GM04504 (cell line): Measurements from ENCODE around the gene ADGRF3.
A peak's percentile ranks its signal among the peaks of the same experiment; 100 is the strongest.
"Not testable (repeated sequence)": the region's sequence is repeated elsewhere in the genome, so short reads cannot be mapped to it uniquely, and the experiment has no call there.

ENCODE experiments used
- DNase-seq: peaks from one replicate; pipeline ENCODE4 v3.0.0-alpha.2; 2012; ENCODE audit warnings: low read depth

Gene ADGRF3

DNA sequence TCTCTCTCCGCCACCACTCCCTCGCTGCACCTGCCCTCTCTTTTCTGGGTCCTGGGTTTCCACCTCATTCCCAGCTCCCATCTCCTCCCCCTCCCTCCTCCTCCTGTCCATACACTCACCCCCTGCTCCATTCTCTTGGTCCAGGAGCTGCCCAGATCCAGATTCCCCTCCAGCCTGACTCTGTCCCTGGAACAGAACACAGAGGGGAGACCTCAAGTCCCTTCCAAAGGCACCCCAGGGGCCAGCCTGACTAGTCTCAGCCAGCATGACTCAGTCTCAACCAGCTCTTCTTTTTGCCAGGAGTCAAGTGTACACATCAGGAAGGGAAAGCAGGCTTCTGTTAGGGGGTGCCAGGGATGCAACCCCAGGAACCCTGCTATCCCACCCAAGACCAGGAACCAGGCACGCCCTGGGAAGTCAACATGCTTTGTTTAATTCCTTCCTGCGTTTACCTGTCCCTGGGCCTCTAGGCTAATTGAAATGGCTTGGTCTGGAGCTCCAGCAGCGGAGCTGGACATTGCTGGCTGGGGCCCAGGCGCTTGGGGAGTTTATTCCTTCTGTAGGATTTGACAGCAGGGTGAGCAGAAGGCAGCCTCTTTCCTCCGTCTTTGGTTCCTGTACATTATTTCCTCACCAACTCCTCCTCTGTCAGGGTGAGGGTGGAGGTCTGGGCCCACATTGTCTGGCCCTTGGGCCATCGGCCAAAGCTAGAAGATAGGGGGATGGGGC lies 29.0 kb downstream of the ADGRF3 start:
- no peak for DNase-seq

DNA sequence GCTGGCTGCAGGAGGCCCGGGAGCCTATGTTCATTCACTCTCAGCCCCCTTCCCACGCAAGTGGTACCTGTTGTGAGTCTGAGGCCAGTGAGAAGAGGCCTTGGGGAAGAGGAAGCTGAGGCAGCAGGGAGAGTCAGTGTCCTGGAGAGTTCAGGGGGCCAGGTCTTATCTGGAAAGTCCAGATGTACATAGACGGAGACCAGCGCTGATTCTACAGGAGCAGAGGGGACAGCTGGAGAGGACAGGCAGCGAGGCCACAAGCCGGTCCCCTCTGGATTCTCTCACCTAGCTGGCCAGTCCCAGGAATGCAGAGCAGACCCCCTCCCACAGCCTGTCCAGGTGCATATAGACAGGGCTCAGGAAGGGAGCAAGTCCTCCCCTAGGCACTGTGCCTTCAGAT lies 29.7 kb downstream of the ADGRF3 start:
- DNase-seq = no peak

DNA sequence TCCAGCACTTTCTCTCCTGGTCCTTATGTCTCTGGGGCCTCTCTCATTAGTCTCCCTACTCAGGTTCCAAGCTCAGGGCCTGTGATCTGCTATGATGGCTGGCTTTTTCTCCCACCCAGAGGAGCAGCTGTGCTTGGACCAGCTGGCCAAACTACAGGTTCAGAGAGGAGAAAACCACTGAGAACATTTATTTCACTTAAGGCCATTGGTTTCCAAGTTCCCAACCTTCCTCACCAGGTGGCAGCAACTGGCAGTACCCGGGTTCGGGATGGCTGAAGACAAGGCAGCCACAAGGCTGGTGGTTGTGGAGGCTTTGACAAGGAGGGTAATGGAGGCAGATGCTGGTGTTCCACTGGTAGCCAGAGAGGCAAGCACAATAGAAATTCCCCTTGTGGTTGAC lies 30.5 kb downstream of the ADGRF3 start:
- DNase-seq = no peak

DNA sequence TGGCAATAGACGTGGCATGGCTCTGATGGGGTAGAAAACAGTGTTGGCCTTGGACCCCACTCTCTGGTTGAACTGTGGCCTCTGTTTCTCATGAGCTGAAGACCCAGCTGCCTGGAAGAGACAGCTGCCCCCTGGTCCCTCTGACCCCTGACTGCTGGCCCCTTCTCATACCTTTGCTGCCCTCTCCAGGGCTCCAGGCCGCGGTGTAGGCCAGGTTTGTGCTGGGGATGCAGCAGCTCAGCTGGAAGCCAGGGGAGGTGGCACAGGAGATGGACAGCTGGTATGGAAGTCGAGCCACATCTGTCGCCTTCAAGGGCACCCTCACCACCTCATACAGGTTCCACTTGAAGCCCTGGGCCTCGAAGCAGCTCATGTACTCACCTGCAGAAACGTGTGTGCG lies 32.3 kb downstream of the ADGRF3 start:
- DNase-seq = no peak

DNA sequence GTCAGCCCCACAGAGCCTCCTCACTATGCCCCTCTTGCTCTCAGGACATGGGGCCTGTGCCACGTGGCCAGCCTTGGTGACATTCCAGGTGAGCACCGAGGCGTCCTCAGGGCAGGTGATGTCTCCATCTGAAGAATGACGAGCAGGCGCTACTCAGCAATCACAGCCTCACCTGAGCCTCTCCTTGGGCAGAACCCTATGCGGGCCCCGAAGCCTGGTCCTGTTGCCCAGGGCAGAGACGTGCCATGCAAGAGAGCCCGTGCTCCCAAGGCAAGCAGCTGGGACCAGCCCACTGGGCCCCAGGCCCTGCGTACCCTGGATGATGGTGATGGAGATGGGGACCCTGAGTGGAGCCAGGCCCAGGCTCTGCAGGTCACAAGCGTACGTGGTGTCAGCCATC lies 33.1 kb downstream of the ADGRF3 start:
- DNase-seq = no peak

DNA sequence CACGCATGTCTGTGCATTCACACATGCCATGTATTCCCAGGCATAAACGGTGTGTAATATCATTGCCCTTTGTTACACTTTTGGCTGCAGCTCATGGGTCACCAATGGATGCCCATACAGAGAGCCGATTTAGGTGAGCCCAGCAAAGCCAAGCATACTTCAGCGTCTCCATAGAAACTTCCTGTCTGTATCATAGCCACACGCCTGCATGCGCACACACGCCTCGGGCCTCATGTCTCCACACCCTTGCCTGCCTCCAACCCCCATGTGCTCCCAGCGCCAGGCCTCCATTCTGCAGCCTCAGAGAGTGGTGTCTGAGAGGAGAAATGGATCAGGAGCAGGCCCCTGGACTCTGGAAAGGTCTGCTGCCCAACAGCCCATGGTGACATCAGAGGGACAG lies 34.1 kb downstream of the ADGRF3 start:
- DNase-seq = no peak

DNA sequence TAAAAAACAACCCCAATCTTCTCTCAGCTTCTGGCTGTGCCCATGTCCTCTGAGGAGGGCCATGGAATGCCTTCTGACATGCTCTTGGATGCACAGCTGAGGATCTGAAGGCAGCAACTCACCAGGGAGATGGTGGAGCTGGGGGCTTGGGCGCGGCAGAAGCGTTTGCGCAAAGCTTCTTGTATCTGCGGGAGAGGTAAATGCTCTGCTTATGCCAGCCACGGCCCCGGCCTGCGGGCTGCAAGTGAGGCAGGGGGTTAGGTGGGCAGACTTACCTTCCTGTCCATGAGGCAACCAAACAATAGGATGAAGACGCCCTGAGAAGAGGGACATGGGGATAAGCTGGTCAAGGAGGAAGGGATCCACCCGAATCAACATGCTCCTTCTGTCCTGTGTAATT lies 36.7 kb downstream of the ADGRF3 start:
- DNase-seq = no peak

DNA sequence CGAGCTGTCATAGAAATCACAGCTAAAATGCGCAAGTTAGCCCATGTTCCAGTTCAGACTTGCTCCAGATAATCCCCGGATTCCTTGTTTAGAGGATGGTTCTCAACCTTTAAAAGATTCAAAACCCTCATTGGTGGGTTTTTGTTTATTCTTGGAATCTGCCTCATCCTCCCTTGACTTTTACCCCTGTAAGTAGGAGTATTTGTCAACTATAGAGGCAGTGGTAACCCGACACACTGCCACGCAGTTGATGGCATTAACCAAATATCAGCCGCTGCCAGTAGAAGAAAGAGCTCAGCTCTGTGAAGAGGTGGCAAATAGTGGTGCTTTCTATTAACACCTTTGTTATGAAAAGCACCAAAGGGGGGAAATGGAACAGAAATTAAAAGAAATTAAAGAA lies 41.0 kb downstream of the ADGRF3 start:
- no peak for DNase-seq

DNA sequence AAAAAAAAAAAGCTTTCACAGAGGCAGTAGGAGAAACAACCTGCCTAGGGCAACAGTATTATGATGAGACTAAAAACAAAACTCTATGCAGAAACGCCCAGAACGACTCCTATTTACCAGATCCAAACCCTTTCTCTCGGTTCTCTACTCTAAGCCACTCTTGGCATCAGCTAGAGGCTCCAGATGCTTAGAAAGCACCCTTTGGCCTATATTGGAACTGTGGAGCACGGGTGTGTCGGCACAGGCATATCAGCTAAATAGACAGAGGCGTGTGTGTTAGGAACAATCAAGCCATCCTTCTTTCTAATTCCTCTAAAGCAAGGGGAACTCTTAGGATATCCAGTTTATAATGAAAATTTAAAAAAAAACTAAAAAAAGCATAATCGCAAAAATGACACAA lies 41.5 kb downstream of the ADGRF3 start:
- DNase-seq = not testable (repeated sequence)

DNA sequence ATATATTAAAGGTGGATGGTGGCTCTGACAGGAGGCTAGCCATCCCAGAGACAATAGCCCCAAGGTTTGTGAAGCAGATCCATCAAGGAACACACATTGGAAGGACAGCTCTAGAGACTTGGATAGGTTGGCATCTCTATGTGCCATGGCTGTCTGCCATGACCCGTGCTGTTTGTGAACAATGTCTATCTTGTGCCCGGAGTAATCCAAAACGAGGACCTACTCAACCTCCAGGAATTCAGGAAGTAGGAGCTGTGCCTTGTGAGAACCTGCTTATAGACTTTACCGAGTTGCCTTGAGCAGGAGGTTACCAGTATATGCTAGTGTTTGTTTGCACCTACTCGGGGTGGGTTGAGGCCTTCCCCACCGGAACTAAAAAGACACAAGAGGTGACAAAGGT lies 43.7 kb downstream of the ADGRF3 start:
- no peak for DNase-seq

DNA sequence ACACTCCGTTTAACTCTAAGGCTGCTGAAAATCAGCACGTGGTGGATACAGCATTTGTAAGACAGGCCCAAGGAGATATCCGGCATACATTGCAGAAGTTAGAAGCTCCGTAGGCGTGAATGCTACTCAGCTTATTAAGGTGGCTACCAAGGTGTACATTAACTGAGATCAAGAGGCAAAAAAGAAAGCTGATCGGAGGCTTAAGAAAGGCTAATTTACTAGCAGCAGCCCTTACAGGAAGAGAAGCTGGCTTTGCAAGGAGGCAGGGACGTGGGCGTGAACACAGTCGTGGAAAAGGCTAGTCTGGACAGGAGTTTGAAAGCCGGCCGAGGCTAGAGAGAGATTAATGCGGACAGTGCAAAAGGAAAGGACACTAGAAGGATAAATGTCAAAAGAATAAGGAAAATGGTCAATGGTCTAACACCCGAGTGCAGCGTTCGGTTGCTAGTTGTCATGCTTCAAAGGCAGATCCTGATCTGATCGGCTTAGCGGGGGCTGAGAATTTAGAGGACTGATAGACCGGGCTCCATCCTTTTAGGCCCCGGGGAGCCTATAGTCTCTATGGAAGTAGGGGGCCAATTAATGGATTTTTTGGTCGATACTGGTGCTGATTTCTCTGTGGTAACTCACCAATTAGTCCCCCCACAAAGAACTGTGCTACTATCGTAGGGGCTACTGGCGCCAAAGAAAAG lies 46.2 kb downstream of the ADGRF3 start:
- DNase-seq = no peak

DNA sequence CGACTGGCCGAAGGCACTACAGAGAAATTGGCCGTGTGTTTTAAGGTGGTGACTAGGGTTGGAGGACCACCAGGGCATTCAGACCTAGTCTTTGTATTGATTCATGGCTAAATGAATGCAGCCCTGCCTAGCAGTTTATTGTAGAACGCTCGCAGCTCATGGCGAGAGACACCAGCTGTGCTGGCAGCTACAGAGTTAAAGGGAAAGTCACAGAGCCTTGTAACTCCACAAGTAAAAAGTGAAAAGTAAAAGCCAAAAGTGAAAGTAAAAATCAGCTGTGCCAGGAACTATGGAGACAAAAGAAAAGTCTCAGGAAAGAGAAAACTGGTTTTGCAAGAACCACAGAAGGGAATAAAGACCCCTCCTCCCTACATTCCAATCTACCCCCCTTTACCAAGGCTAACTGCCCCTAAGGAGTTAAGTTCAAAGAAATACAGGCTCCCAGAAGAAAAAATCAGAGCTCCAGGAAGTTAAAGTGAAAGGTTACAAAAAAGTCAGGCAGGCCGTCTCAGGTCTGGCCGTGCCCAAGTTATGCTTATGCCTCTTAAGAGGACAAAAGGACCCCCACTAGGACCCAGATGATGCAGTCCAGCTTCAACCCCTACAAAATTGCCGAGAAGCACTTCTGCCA lies 47.0 kb downstream of the ADGRF3 start:
- peak; percentile 35 for DNase-seq

DNA sequence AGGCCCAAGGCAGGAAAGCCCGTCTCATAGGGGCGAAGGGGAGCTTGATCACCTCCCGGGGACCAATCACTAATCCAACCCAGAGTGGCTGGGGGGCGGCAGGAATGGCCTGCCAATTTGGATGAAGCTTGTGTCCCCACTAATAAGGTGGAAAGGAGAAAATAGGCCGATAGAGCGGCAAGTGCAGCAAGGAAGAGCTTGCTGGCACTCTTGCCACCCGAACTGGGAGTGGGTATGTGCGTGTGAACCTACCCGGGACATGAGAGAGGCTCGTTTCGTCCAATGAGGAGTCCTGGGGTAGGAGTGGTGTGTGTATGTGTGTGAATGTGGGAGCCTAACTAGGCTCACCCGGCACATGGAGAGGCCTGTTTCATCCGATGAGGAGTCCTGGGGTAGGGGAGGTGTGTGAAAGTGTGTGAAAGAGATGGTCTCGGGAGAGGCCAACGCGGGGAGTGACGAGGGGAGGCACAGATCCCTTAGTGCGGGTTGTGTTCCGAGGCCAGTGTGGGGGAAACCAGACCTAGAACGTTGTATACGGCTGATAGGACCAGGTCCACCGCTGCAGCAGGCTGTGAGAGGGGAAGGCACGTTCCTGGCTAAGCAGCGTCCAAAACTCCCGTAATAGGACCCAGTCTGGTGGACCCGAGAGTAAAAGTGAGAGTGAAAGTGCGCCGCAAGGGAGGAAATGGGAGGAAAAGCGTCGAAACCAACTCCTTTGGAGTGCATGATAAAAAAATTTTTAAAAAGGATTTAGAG lies 47.8 kb downstream of the ADGRF3 start:
- no peak for DNase-seq

DNA sequence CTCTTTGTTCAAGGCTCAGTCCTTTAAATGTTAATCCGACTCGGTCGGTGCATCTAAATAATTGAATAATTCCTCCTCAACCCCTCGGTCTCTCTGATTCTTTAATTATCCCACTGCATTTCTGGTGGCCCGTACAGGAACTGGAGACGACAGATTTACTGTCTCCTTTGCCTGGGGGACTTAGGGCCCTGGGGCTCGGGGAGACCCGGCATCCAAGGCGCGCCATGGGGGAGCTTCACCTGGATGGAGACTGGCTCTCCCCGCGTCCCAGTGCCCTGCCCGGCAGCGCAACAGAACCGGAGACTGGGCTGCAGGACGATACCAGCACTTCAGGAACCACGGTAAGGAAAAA lies 48.3 kb downstream of the ADGRF3 start:
- DNase-seq = no peak

DNA sequence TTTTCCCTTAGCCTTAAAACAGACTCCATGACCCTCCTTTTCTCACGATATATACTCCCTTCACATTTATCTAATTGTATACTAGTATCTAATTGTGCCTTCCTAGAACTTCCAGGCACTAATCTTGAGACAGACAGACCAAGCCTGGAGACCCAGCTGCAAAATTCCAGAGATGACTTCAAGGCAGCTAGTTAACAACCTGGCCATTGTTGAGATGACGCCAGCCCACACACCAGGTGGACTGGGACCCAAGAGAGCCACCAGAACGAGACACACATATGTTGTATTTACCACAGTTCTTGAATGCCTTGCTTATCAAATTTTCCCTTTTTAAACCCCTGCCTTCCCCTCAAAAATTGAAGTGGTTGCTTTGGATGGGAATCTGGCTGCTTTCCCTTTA lies 49.5 kb downstream of the ADGRF3 start:
- DNase-seq = no peak

DNA sequence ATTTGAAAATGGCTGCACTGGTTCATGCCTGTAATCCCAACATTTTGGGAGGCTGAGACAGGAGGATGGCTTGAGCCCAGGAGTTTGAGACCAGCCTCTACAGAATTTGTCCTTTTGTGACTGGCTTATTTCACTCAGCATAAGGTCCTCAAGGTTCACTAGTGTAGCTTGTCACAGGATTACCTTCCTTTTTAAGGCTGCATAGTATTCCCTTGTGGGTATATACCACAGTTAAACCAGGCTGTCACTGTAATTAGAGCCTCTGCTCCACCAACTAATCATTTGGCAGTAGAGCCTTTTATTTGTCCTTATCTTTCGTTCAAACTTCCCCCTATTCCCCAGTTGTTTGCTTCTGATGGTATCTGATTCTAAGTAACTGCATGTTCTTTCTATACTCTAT lies 51.1 kb downstream of the ADGRF3 start:
- no peak for DNase-seq

DNA sequence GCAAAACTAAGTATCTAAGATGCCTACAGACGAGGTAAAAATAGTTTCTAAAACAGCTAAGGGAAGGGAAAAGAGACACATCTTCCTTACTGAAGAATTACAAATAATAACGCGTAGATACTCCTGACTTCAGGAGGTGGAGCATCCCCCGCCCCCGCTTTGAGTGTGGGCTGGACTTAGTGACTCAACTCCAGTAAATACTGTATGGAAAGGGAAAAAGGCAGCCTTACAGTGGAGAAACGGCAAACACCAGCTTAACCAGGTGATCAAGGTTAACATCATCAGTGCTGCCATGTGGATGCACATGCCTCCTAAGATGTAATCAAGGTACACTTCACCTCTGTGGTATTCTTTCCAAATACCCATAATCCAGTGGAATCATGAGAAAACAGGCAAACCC lies 53.9 kb downstream of the ADGRF3 start:
- DNase-seq = no peak

DNA sequence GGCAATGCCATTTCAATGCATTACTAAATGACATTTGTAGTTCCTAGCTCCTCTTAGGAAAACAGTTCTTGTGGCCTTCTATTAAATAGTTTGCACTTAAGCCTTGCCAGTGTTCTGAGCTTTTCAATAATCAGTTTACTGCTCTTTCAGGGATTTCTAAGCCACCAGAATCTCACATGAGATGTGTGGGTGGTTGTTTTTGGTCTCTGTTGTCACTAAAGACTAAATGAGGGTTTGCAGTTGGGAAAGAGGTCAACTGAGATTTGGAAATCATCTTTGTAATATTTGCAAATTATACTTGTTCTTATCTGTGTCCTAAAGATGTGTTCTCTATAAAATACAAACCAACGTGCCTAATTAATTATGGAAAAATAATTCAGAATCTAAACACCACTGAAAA lies 56.6 kb downstream of the ADGRF3 start:
- DNase-seq = no peak

DNA sequence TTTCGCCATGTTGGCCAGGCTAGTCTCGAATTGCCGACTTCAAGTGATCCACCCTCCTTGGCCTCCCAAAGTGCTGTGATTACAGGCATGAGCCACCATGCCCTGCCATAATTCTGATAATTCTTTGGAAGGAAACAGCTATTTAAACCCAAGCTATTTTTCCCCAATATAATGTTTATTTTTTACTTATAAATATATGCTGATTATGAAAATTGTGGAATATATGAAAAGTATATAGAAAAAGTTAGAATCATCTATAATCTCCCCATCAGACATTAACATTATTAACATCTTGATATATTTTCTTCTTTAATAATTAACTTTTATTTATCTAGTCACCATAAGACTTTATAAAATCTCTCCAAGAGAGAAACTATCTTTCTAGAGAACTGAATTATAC lies 60.7 kb downstream of the ADGRF3 start:
- DNase-seq = no peak

DNA sequence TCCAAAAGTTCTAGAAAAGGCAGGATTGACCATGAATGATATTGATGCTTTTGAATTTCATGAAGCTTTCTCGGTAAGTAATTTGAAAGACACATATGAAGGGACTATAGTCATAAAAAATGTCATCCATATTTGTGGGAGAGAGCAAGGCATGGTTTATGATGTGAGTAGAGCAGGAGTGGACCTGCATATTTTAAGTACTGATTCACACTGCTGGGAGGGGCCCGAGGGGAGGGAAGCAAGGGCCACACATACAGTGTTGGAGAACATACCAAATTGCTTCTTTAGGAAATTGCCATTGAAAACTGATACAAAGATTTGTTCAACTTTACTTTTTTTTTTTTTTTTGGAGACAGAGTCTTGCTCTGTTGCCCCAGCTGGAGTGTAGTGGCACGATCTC lies 62.5 kb downstream of the ADGRF3 start:
- DNase-seq = no peak

DNA sequence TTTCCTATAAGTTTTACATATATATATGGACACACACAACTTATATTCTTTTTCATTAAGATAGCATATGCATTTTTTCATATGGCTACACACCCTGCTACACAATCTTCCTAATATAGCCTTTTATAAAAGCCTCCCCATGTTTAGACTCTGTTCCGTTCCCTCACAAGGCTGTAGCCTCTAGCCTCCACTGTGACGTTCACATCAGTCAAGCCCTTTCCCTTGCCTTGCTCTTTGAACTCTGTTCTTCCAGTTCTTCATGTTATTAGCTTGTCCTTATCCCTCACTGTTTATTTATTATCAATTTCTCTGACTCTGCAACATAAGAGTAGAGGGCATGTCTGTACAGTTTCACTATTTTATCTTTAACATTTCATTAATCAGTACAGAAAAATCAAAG lies 63.0 kb downstream of the ADGRF3 start:
- DNase-seq = no peak

DNA sequence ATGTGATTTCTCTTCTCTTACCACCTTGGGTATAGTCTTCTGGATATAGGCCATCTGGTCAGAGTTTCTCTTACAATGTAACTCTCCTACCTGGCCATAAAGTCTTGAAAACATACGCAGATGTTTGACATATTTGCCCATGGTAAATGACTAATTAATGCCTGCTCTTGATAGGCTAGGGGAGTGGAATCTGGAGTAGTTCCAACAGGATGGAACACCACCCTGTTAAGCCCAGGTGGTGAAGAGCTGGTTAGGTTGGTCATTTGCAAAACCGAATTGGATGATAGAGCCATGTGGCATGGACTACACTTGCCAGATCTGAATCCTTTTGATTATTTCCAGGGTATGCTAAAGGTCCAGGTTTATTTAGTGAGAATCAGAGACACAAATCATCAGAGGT lies 65.4 kb downstream of the ADGRF3 start:
- no peak for DNase-seq

DNA sequence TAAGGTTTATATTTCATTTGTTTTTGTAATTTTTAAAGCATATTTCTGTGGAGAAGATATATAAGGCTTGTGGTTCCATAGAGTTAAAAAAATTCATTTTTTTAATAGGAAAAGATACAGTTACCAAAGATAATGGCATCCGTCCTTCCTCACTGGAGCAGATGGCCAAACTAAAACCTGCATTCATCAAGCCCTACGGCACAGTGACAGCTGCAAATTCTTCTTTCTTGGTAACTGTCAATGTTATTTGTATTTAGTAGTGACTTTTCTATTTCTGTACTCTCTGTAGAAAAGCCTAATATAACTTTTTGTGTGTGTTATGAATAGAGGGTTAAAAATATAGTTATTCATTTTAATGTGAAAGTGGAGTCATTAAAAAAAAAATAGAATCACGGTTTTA lies 66.7 kb downstream of the ADGRF3 start:
- DNase-seq = no peak
